Cerebellar nuclear complex (tissue), 1 donor: ENCODE results near the gene RPL34.

Experiments
- DNase-seq, 2 experiments: peaks; one replicate each; lab custom pipeline; 2025; lab: John Stamatoyannopoulos, UW

The RPL34 gene

GRCh38 chr4:108624263-108625056 lies 4.1 kb downstream of the RPL34 start:
- DNase-seq, result no peak

- no peak for DNase-seq
Observed at GRCh38 chr4:108626056-108626455, 5.7 kb downstream of the RPL34 start.

GRCh38 chr4:108628411-108628810 lies 8.0 kb downstream of the RPL34 start:
- DNase-seq, result no peak

- DNase-seq, result no peak
Observed at GRCh38 chr4:108635070-108635655, 14.8 kb downstream of the RPL34 start.

GRCh38 chr4:108636246-108636645 lies 15.9 kb downstream of the RPL34 start:
- no peak for DNase-seq

- no peak for DNase-seq
Observed at GRCh38 chr4:108637856-108638255, 17.5 kb downstream of the RPL34 start.

GRCh38 chr4:108644237-108644636 lies 23.9 kb downstream of the RPL34 start:
- no peak for DNase-seq

GRCh38 chr4:108646706-108647105 lies 26.3 kb downstream of the RPL34 start:
- no peak for DNase-seq

GRCh38 chr4:108649863-108650211 lies 29.5 kb downstream of the RPL34 start:
- DNase-seq, result no peak

- DNase-seq, result peak; percentile 71 to 90
Observed at GRCh38 chr4:108650212-108651013, 30.0 kb downstream of the RPL34 start, which contains the start of gene OSTC. Gene OSTC, plus strand, starts transcription at chr4:108650599. Its CDS starts 57 bp downstream, at chr4:108650656.

GRCh38 chr4:108651014-108651791 lies 30.8 kb downstream of the RPL34 start:
- no peak for DNase-seq

GRCh38 chr4:108662629-108663028 lies 42.3 kb downstream of the RPL34 start:
- no peak for DNase-seq

- no peak for DNase-seq
Observed at GRCh38 chr4:108674356-108674977, 54.1 kb downstream of the RPL34 start.
